Nephron (organoid): ENCODE measurements around the gene IDI1.

Experiments used
- H3K27ac Mint-ChIP-seq, 3 experiments: 2 replicates each; pipeline ENCODE4 v1.8.0; 2020; ENCODE audit warnings: mixed read lengths in 3 of 3, mild to moderate bottlenecking in 2 of 3, moderate library complexity in 1 of 3
- H3K27me3 Mint-ChIP-seq: 2 replicates; pipeline ENCODE4 v1.8.0; 2021; ENCODE audit warnings: low read depth, mild to moderate bottlenecking, moderate library complexity, mixed read lengths
- H3K36me3 Mint-ChIP-seq: 2 replicates; pipeline ENCODE4 v1.8.0; 2020; ENCODE audit warnings: low read depth, mixed read lengths
- H3K4me1 Mint-ChIP-seq: 2 replicates; pipeline ENCODE4 v1.8.0; 2020; ENCODE audit warnings: mixed read lengths
- H3K4me3 Mint-ChIP-seq, 3 experiments: 2 replicates each; pipeline ENCODE4 v1.8.0; 2020; ENCODE audit warnings: mild to moderate bottlenecking in 3 of 3, mixed read lengths in 3 of 3, moderate library complexity in 2 of 3
- H3K9me3 Mint-ChIP-seq: 2 replicates; pipeline ENCODE4 v1.8.0; 2020; ENCODE audit warnings: mixed read lengths
- TF ChIP-seq, protein P1 (sequence below), 3 experiments: fragments of 200-600 bp; sonication (generic); IDR thresholded peaks; one replicate each; pipeline ENCODE4 v1.5.0; 2021; ENCODE audit warnings: antibody characterized with exemption in 3 of 3; ENCODE audit not compliant: unreplicated experiment in 3 of 3

The IDI1 gene

DNA sequence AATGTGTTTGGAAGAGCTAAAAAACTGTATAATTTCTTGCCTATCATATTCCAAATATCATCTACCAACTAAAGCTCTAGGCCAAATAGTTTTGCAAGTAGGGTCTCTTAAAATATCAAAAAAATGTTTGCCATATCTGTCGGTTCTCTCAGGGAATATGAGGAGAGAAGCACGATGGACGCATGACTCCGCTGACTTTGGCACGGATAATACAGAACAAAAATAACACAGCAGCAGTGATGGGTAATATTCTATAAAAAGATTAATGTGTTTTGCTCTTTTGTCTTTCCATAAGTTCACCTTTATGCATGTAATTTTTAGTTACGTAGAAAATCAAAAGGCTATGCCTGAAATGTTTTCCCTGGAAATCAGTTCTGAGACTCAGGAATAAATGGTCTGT lies 22.3 kb downstream of the IDI1 start:
- TF ChIP-seq, protein P1, sequence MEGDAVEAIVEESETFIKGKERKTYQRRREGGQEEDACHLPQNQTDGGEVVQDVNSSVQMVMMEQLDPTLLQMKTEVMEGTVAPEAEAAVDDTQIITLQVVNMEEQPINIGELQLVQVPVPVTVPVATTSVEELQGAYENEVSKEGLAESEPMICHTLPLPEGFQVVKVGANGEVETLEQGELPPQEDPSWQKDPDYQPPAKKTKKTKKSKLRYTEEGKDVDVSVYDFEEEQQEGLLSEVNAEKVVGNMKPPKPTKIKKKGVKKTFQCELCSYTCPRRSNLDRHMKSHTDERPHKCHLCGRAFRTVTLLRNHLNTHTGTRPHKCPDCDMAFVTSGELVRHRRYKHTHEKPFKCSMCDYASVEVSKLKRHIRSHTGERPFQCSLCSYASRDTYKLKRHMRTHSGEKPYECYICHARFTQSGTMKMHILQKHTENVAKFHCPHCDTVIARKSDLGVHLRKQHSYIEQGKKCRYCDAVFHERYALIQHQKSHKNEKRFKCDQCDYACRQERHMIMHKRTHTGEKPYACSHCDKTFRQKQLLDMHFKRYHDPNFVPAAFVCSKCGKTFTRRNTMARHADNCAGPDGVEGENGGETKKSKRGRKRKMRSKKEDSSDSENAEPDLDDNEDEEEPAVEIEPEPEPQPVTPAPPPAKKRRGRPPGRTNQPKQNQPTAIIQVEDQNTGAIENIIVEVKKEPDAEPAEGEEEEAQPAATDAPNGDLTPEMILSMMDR (IDR thresholded peaks at IDR 0.05; ENCODE audit: unreplicated experiment in 3 of 3) = no peak
- no peak overlapping the region for H3K4me3 Mint-ChIP-seq
- no peaks in the 10 kb centered on the region for H3K27me3 Mint-ChIP-seq

DNA sequence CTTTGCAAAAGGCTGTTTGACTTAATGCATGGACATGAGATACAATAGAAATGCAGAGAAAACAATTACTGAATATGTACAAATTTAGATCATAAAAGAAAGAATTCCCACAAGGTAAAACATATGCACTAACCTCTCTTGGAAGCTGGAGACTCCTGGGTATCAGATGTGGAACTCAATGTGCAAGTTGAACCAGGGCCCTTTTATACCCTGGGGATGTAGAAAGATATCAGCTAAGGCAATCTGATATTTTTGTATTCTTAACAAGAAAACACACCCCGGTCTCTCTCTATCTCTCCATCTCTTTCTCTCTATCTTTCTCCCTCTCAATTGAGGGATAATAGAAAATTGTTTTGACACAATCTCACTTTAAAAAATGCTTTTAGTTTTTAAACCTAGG lies 23.2 kb downstream of the IDI1 start, which contains the start of gene IDI2:
TSS of gene IDI2 (minus strand) at position 177 of the 400 bp plus-strand sequence. CDS start 1,136 bp downstream, outside the sequence.
- Mint-ChIP-seq H3K4me1 (no peaks in the 10 kb centered on the region), H3K27me3 (no peaks in the 10 kb centered on the region), H3K9me3 (no peaks in the 10 kb centered on the region), H3K36me3 (peaks cover 5% of the 10 kb centered on the region), H3K4me3 (no peak within 1 kb of the TSS), H3K27ac (no peak within 1 kb of the TSS)
- TF ChIP-seq, protein P1 (IDR thresholded peaks at IDR 0.05; ENCODE audit: unreplicated experiment in 3 of 3) = no peak

More for the DNA sequence above, 22.3 kb downstream of the IDI1 start:
- H3K36me3 Mint-ChIP-seq = peaks cover 4% of the 10 kb centered on the region
- H3K4me1 Mint-ChIP-seq = no peaks in the 10 kb centered on the region
- no peaks in the 10 kb centered on the region for H3K9me3 Mint-ChIP-seq
- H3K27ac Mint-ChIP-seq = no peak overlapping the region

DNA sequence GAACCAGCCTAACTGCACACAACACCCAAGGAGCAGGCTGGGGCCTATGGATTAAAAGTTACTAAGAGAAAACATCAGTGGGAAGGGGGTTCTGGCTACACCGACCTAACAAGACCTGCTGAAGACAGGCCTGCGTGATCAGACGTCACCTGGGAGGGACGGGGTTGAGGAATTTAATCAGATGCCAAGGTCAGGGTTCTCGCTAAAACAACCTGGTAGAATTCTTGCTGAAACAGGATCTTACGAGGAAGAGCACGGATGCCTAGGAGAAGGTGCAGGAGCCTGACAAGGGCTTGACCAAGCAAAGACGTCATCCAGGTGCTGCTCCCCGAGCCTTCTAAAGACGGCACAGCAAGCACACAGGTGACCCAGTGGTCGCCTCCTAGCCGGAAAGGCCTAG lies 24.8 kb downstream of the IDI1 start:
- no peaks in the 10 kb centered on the region for H3K4me1 Mint-ChIP-seq
- H3K36me3 Mint-ChIP-seq = peaks cover 21% of the 10 kb centered on the region
- H3K4me3 Mint-ChIP-seq = no peak overlapping the region
- no peaks in the 10 kb centered on the region for H3K27me3 Mint-ChIP-seq
- no peaks in the 10 kb centered on the region for H3K9me3 Mint-ChIP-seq
- H3K27ac Mint-ChIP-seq = no peak overlapping the region
- TF ChIP-seq, protein P1 (IDR thresholded peaks at IDR 0.05; ENCODE audit: unreplicated experiment in 3 of 3) = no peak

DNA sequence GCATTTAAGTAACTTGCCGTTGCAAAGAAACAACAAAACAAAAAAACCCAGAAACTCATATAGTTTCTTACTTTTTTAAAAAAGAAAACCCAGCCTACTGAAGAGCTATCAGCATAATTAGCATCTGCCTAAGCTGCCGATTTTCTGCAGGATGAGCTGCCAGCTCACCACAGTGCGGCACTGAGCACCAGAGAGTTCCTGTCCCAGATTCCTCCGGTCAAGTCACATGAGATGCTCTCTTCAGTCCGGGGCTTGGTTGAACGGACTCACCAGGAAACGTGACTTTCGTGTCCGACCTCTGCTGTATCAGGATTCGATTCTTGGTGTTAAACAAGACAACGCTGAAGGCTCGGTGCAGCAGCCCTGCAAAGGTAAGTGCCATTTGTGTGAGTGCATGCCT lies 26.5 kb downstream of the IDI1 start:
- Mint-ChIP-seq H3K36me3 (peaks cover 33% of the 10 kb centered on the region), H3K27ac (no peak overlapping the region), H3K4me1 (no peaks in the 10 kb centered on the region), H3K27me3 (no peaks in the 10 kb centered on the region), H3K4me3 (no peak overlapping the region), H3K9me3 (no peaks in the 10 kb centered on the region)
- TF ChIP-seq, protein P1 (IDR thresholded peaks at IDR 0.05; ENCODE audit: unreplicated experiment in 3 of 3) = no peak

DNA sequence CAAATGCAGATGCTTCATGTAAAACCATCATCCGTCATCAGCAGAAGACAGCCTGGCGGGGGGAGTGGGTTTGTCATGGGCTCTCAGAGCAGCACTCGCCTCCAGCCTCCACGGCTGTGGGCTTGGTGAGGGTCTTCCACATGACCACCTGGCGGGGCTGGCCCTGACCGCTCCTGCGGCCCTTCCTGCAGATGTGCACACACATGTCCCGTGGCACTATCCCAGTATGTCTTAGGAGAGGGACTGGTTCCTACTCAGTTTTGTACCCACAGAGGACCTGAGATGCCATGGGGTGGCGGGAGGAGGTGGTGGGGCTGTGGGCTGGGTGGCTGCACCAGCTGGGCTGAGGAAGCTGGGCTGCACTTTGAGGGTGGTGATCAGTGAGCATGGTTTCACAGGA lies 28.0 kb downstream of the IDI1 start:
- TF ChIP-seq, protein P1 (IDR thresholded peaks at IDR 0.05; ENCODE audit: unreplicated experiment in 3 of 3) = no peak
- Mint-ChIP-seq H3K4me1 (no peaks in the 10 kb centered on the region), H3K36me3 (peaks cover 47% of the 10 kb centered on the region), H3K9me3 (no peaks in the 10 kb centered on the region), H3K4me3 (no peak overlapping the region), H3K27ac (no peak overlapping the region), H3K27me3 (no peaks in the 10 kb centered on the region)

DNA sequence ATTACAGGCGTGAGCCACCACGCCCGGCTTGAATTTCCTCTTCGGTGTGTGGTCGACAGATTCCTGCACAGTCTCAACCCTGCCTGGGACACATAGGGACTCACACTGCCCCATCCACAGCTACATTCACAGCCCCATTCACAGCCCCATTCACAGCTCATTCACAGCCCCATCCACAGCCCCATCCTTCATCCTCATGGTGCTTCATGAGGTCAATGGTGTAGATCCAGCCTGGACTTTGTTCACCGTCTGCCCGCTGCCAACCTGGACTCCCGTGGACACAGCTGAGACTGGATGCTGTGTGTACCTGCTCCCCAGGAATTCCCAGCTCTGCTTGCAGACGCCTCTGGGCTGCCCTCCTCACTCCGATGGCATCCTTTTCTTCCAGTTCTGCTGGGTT lies 28.5 kb downstream of the IDI1 start:
- H3K27me3 Mint-ChIP-seq = no peaks in the 10 kb centered on the region
- no peak overlapping the region for H3K27ac Mint-ChIP-seq
- H3K36me3 Mint-ChIP-seq = peaks cover 50% of the 10 kb centered on the region
- TF ChIP-seq, protein P1 (IDR thresholded peaks at IDR 0.05; ENCODE audit: unreplicated experiment in 3 of 3) = no peak
- no peak overlapping the region for H3K4me3 Mint-ChIP-seq
- H3K4me1 Mint-ChIP-seq = no peaks in the 10 kb centered on the region
- H3K9me3 Mint-ChIP-seq = no peaks in the 10 kb centered on the region
